GM19238 (cell line): Measurements from ENCODE around the gene LRP11.

ENCODE experiments used
- DNase-seq: peaks from one replicate; pipeline ENCODE4 v3.0.0; 2011; ENCODE audit warnings: low spot score; ENCODE audit not compliant: insufficient read length

The LRP11 gene

DNA sequence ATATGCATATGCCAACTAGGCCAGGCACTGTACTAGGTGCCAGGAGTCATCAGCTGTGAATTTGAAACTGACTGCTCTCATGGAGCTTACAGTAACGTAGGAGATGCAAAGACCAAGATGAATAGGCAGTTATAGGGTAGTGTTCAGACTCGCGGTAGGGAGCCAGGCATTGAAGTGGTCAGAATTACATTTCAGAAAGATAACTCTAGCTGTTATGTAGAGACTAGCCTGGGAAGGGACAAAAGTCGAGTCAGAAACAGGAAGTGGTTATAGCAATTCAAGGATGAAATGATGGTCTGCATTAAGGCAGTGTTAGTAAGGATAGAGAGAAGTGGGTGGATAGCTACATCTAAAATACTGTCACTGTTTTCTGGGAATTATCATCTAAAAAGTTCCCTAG is 58.0 kb downstream of the LRP11 start:
- no peak for DNase-seq

DNA sequence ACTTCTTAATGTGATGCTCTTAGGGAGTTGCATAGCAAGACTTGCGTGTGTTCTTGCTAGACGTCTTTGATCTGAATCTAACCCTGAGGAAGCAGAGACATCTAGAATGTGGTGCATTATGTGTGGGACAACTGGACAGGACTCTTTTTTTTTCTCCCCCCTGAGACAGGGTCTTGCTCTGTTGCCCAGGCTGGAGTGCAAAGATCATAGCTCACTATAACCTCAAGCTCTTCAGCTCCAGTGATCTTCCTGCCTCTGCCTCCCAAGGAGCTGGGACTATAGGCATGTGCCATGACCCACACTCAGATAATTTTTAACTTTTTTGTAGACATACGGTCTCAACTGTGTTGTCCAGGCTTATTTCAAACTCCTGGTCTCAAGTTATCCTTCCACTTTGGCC is 80.6 kb downstream of the LRP11 start:
- no peak for DNase-seq

DNA sequence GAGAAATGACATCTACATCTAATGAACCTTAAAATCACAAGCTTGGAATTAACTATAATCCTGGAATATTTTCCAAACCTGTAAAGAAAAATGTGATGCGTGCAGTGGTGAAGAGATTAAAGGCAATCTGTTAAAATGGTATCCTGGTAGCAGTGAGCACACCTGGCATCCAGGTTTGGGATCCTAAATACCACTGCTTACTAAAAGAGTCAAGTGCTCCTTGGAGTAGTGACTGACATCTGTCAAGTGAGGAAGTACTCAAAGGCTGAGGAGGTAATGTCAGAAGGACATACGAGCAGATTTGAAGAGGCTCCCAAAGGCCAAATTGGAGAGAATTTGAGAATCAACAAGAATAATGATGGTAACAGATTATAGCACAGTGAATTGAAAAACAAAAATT is 81.8 kb downstream of the LRP11 start:
- DNase-seq: no peak

DNA sequence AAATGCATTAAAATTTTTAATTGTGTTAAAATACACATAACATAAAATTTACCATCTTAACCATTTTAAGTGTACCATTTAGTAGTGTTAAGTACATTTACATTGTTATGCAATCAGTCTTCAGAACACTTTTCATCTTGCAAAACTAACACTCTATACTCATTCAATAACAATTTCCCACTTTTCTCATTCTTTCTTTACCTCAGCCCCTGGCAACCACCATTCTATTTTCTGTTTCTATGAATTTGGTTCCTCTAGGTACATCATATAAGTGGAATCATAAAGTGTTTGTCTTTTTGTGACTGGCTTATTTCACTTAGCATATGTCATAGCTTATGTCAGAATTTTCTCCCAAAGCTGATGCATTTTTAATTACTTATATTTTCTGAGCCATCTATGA is 82.4 kb downstream of the LRP11 start:
- DNase-seq: no peak

DNA sequence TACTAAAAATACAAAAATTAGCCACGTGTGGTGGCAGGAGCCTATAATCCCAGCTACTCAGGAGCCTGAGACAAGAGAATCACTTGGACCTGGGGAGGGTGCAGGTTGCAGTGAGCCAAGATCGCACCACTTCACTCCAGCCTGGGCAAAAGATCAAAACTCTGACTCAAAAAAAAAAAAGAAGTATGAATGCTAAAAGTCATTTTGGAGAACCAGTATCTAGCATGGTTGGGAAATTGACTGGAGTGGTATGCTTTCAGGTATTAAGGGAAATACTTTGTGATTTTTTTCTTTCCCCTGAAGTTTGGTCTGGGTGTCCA is 84.6 kb downstream of the LRP11 start:
- DNase-seq: no peak

DNA sequence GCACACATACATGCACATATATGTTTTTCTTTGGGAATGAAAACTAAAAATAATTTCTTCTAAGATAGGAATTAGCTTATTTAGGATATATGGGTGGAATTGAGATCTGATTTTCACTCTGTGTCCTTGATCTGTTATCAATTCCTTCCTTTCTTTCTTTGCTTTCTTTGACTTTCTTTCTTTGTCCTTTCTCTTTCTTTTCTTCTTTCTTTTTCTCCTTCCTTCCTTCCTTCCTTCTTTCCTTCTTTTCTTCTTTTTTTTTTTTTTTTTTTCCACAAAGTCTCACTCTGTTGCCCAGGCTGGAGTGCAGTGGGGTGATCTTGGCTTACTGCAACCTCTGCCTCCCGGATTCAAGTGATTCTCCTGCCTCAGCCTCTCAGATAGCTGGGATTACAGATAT is 86.5 kb downstream of the LRP11 start:
- DNase-seq: no peak

DNA sequence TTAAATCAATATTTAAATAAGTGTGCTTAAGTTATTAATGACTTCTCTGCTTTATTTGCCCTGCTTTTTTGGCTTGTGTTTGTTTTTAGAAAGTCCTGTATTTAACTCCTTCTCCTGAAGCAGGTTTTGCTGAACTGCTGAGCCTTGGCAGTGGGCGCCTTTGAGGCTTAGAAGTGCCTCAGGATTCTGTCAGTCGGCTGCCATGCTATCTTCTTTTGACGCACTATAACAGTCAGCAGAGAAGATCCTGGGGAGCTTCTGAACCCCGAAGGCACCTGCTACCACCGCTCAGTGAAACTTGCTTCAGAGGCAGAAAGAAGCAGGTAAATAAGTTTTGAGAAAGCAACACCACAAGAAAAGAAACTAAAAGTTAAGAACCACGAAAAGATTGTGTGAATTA is 92.2 kb downstream of the LRP11 start:
- DNase-seq: no peak

DNA sequence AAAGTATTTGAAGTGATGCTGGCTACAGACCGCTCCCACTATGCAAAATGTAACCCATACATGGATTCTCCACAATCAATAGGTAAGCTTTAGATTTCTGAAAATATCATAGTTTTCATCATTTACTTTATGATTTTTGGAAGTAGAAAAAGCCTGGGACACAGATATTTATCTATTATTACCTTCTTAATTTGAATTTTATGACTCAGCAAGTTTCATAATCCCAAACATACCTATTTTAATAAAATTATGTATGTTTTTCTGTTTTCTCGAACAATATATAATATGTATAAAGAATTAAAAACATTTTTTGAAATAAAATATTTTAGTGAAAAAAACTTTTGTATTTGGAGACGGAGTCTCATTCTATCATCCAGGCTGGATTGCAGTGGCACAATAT is 93.0 kb downstream of the LRP11 start:
- DNase-seq: no peak

DNA sequence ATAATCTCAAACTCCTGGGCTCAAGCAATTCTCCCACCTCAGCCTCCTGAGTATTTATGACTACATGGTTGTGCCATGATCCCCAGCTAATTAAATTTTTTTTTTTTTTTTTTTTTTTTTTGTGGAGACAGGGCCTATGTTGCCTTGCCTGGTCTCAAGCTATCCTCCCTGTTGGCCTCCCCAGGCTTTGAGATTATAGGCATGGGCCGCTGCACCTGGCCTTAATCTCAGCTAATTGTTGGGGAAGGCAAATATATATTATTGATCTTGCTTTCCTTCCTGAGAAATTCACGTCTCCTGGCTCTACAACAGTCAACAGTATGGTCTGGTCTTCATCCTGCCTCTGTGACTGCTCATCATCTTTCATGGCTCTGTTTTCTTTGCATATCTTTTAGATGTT is 94.5 kb downstream of the LRP11 start:
- DNase-seq: no peak
